Endothelial cell of umbilical vein (primary cell): ENCODE measurements around the gene BHLHA15.

Experiments
- EZH2 ChIP-seq: IDR thresholded peaks from 2 replicates; pipeline ENCODE4 v1.6.1; 2012; ENCODE audit warnings: borderline replicate concordance, low read depth, mild to moderate bottlenecking, moderate library complexity, low read length, inconsistent platforms; ENCODE audit not compliant: severe bottlenecking
- JUN ChIP-seq: IDR thresholded peaks from 2 replicates; pipeline ENCODE4 v1.6.1; 2011; ENCODE audit warnings: borderline replicate concordance, low read depth; ENCODE audit not compliant: insufficient read length, insufficient read depth
- MYC ChIP-seq: IDR thresholded peaks from one replicate; pipeline ENCODE4 v1.6.1; 2011; ENCODE audit warnings: mild to moderate bottlenecking, low read depth, low read length
- POLR2A ChIP-seq: IDR thresholded peaks from 2 replicates; pipeline ENCODE4 v1.6.1; 2012; ENCODE audit warnings: low read depth, mild to moderate bottlenecking, control low read depth, low read length
- POLR2AphosphoS5 ChIP-seq: IDR thresholded peaks from 2 replicates; pipeline ENCODE4 v1.6.1; 2012; ENCODE audit warnings: low read depth, mild to moderate bottlenecking, control low read depth, low read length, moderate library complexity; ENCODE audit not compliant: insufficient read depth
- TF ChIP-seq, protein P1 (sequence below), 2 donors: IDR thresholded peaks; 1 replicate in 1 of 2; 2 replicates in 1 of 2; pipeline ENCODE4 v1.5.1; 2011; ENCODE audit warnings: low read length in 2 of 2, mild to moderate bottlenecking in 2 of 2, moderate library complexity in 2 of 2, control low read depth in 1 of 2, inconsistent platforms in 1 of 2, low read depth in 1 of 2; ENCODE audit not compliant: insufficient read depth in 1 of 2; ENCODE audit errors: extremely low read depth in 1 of 2
- TF ChIP-seq, protein P2 (sequence below): IDR thresholded peaks from 2 replicates; pipeline ENCODE4 v1.6.1; 2011; ENCODE audit not compliant: insufficient read depth, insufficient read length

DNA sequence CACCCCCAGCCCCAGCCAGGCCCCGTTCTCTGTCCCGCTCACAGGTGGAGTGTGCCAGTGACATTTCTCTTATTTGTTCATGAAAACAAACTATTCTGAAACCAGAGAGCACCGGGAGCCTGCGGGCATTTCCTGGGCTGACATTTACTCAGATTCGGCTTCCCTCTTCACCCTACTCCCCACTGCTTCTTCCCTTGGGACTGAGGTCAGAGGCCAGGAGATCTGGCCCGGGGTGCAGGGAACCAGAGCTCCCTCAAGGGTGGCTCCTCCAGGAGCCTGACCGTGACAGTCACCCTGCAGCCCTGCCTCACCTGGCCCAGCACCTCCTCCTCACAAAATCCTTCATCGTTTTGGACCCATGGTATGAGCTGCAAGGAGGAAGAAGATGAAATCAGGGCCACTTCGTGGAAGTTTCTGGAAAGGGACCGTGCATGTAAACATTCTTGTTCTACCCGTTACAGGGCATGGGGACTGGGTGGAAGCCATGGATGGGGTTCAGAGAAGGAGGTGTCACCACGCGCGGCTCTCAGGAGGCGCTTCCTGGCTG, 12.2 kb downstream of the BHLHA15 start:
- TF ChIP-seq POLR2A (no peak), MYC (no peak), EZH2 (no peak), JUN (no peak), POLR2AphosphoS5 (no peak)
- TF ChIP-seq, protein P1, sequence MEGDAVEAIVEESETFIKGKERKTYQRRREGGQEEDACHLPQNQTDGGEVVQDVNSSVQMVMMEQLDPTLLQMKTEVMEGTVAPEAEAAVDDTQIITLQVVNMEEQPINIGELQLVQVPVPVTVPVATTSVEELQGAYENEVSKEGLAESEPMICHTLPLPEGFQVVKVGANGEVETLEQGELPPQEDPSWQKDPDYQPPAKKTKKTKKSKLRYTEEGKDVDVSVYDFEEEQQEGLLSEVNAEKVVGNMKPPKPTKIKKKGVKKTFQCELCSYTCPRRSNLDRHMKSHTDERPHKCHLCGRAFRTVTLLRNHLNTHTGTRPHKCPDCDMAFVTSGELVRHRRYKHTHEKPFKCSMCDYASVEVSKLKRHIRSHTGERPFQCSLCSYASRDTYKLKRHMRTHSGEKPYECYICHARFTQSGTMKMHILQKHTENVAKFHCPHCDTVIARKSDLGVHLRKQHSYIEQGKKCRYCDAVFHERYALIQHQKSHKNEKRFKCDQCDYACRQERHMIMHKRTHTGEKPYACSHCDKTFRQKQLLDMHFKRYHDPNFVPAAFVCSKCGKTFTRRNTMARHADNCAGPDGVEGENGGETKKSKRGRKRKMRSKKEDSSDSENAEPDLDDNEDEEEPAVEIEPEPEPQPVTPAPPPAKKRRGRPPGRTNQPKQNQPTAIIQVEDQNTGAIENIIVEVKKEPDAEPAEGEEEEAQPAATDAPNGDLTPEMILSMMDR (IDR thresholded peaks at IDR 0.05; ENCODE audit: extremely low read depth in 1 of 2, insufficient read depth in 1 of 2, low read depth in 1 of 2, low read length in 2 of 2): no peak
- TF ChIP-seq, protein P2, sequence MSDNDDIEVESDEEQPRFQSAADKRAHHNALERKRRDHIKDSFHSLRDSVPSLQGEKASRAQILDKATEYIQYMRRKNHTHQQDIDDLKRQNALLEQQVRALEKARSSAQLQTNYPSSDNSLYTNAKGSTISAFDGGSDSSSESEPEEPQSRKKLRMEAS: no peak
